Suprapubic skin (tissue), 3 donors: ENCODE data around the gene SEPTIN3.

Experiments
- CTCF ChIP-seq, 2 donors: fragments of 200-600 bp in 1 of 2; fragments of 450-650 bp in 1 of 2; sonication (generic) in 1 of 2; IDR thresholded peaks; one replicate each; pipeline ENCODE4 v1.5.1; 2016 to 2019; ENCODE audit warnings: antibody characterized with exemption in 2 of 2, mild to moderate bottlenecking in 1 of 2, moderate library complexity in 1 of 2
- POLR2AphosphoS5 ChIP-seq, 3 donors: sonication (generic); formaldehyde crosslinking; IDR thresholded peaks; one replicate each; pipeline ENCODE4 v1.6.1; 2017; ENCODE audit warnings: antibody characterized with exemption in 3 of 3

GRCh38 chr22:41939981-41940831 is 29.0 kb upstream of the SEPTIN3 start:
- TF ChIP-seq CTCF (IDR thresholded peaks at IDR 0.05), result no peak
- TF ChIP-seq POLR2AphosphoS5 (IDR thresholded peaks at IDR 0.05), result no peak
